Mesendoderm (in vitro differentiated cells): Measurements from ENCODE around the gene ERMN.

Source experiments
- DNase-seq: peaks from one replicate; pipeline ENCODE4 v3.0.0; 2013
- H2AK5ac ChIP-seq: 2 replicates; pipeline ENCODE4 v1.6.1; 2013; ENCODE audit warnings: low read length, inconsistent platforms
- H2BK120ac ChIP-seq: 2 replicates; pipeline ENCODE4 v1.6.1; 2013; ENCODE audit warnings: low read depth, mild to moderate bottlenecking, low read length, moderate library complexity, mixed read lengths
- H2BK15ac ChIP-seq: replicated peaks from 2 replicates; pipeline ENCODE4 v1.6.1; 2013; ENCODE audit warnings: low read depth, mild to moderate bottlenecking, moderate library complexity
- H2BK5ac ChIP-seq: 2 replicates; pipeline ENCODE4 v1.6.1; 2013; ENCODE audit warnings: low read length, inconsistent platforms
- H3K18ac ChIP-seq: 2 replicates; pipeline ENCODE4 v1.6.1; 2013; ENCODE audit warnings: mild to moderate bottlenecking, low read length, mixed read lengths
- H3K23ac ChIP-seq: one replicate; pipeline ENCODE4 v1.6.1; 2013; ENCODE audit warnings: low read length
- H3K27ac ChIP-seq: 2 replicates; pipeline ENCODE4 v1.5.1; 2013; ENCODE audit warnings: low read depth, mild to moderate bottlenecking, inconsistent platforms, low read length, moderate library complexity
- H3K27me3 ChIP-seq: 2 replicates; pipeline ENCODE4 v1.6.1; 2013; ENCODE audit warnings: low read length, control low read depth, mild to moderate bottlenecking, inconsistent platforms; ENCODE audit not compliant: insufficient read depth, poor library complexity
- H3K36me3 ChIP-seq: 2 replicates; pipeline ENCODE4 v1.6.1; 2013; ENCODE audit warnings: low read length, inconsistent platforms; ENCODE audit not compliant: control insufficient read depth, insufficient read depth
- H3K4ac ChIP-seq: one replicate; pipeline ENCODE4 v1.6.1; 2013; ENCODE audit warnings: low read depth, mild to moderate bottlenecking, low read length, moderate library complexity
- H3K4me1 ChIP-seq: 2 replicates; pipeline ENCODE4 v1.6.1; 2013; ENCODE audit warnings: low read depth, low read length, inconsistent platforms; ENCODE audit not compliant: control insufficient read depth
- H3K4me2 ChIP-seq: 2 replicates; pipeline ENCODE4 v1.6.1; 2013; ENCODE audit warnings: low read length
- H3K4me3 ChIP-seq: 2 replicates; pipeline ENCODE4 v1.5.1; 2013; ENCODE audit warnings: mild to moderate bottlenecking, low read length
- H3K56ac ChIP-seq: one replicate; pipeline ENCODE4 v1.6.1; 2013; ENCODE audit warnings: low read length
- H3K79me1 ChIP-seq: 2 replicates; pipeline ENCODE4 v1.6.1; 2013; ENCODE audit warnings: low read length, inconsistent platforms
- H3K79me2 ChIP-seq: 2 replicates; pipeline ENCODE4 v1.6.1; 2013; ENCODE audit warnings: mild to moderate bottlenecking, low read length; ENCODE audit not compliant: control insufficient read depth, insufficient read depth
- H3K9ac ChIP-seq: 2 replicates; pipeline ENCODE4 v1.6.1; 2013; ENCODE audit warnings: low read length, inconsistent platforms
- H4K5ac ChIP-seq: one replicate; pipeline ENCODE4 v1.6.1; 2013; ENCODE audit warnings: low read length
- H4K8ac ChIP-seq: one replicate; pipeline ENCODE4 v1.6.1; 2013; ENCODE audit warnings: low read depth, mild to moderate bottlenecking, control low read depth, low read length, moderate library complexity
- WGBS: extraction: QIAGEN DNeasy Blood & Tissue Kit; methylation state at CpG from one replicate; pipeline ENCODE4 v1.1.7; 2013; ENCODE audit warnings: low lambda C conversion rate, missing lambda C conversion rate; ENCODE audit not compliant: insufficient coverage; ENCODE audit errors: extremely low coverage; 5-methylcytosine and 5-hydroxymethylcytosine counted together

The ERMN gene

GRCh38 chr2:157302492-157303099 is 23.0 kb downstream of the ERMN start:
- H4K8ac ChIP-seq, result no peak overlapping the region
- no peaks in the 10 kb centered on the region for H3K79me1 ChIP-seq
- H3K56ac ChIP-seq, result no peak overlapping the region
- no peak overlapping the region for H2BK15ac ChIP-seq
- no peak overlapping the region for H3K18ac ChIP-seq
- H3K4me2 ChIP-seq, result no peak overlapping the region
- H2AK5ac ChIP-seq, result no peak overlapping the region
- no peaks in the 10 kb centered on the region for H3K36me3 ChIP-seq
- H3K4me3 ChIP-seq, result no peak overlapping the region
- no peak overlapping the region for H2BK120ac ChIP-seq
- H3K23ac ChIP-seq, result no peak overlapping the region
- no CpG with 5 or more reads among the region's 9 CpGs for WGBS
- no peak overlapping the region for H2BK5ac ChIP-seq
- no peak overlapping the region for H3K9ac ChIP-seq
- DNase-seq, result peak; percentile 53
- no peaks in the 10 kb centered on the region for H3K79me2 ChIP-seq
- H3K27ac ChIP-seq, result no peak overlapping the region
- H3K4me1 ChIP-seq, result no peaks in the 10 kb centered on the region
- no peaks in the 10 kb centered on the region for H3K27me3 ChIP-seq
- no peak overlapping the region for H3K4ac ChIP-seq
- H4K5ac ChIP-seq, result no peak overlapping the region

DNA sequence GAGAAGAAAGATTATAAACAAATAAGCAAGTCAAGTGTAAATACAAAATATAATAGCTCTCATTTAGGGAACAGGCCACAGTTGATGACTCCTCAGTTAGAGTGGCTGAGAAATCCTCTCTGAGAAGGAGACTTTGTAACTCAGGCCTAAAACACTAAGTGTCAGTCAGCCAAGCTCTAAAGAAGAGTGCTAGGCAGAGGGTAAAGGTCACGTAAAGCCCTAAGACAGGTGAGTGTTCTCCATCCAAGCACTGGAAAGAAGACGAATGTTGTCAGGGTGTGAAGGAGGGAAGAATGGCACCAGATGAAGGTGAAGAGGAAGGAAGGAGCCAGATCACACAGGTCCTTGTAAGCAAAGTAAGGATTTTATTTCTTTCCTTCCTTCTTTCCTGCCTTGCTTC is 24.3 kb downstream of the ERMN start:
- H3K23ac ChIP-seq, result no peak overlapping the region
- DNase-seq, result no peak
- no CpG with 5 or more reads among the region's 2 CpGs for WGBS

GRCh38 chr2:157296958-157297357 is 28.7 kb downstream of the ERMN start:
- no peak overlapping the region for H2BK15ac ChIP-seq
- H3K36me3 ChIP-seq, result no peaks in the 10 kb centered on the region
- H3K4me3 ChIP-seq, result no peak overlapping the region
- H3K27me3 ChIP-seq, result no peaks in the 10 kb centered on the region
- no peak overlapping the region for H4K5ac ChIP-seq
- H2BK5ac ChIP-seq, result no peak overlapping the region
- no peaks in the 10 kb centered on the region for H3K4me1 ChIP-seq
- H3K18ac ChIP-seq, result no peak overlapping the region
- no CpG with 5 or more reads among the region's 4 CpGs for WGBS
- H3K79me1 ChIP-seq, result no peaks in the 10 kb centered on the region
- no peak overlapping the region for H2BK120ac ChIP-seq
- H3K56ac ChIP-seq, result no peak overlapping the region
- no peak for DNase-seq
- no peak overlapping the region for H3K23ac ChIP-seq
- H3K4ac ChIP-seq, result no peak overlapping the region
- no peak overlapping the region for H2AK5ac ChIP-seq
- H3K27ac ChIP-seq, result no peak overlapping the region
- H3K9ac ChIP-seq, result no peak overlapping the region
- no peak overlapping the region for H3K4me2 ChIP-seq
- H3K79me2 ChIP-seq, result no peaks in the 10 kb centered on the region
- no peak overlapping the region for H4K8ac ChIP-seq

More for the DNA sequence above, 24.3 kb downstream of the ERMN start:
- Histone ChIP-seq H2AK5ac (no peak overlapping the region), H3K18ac (no peak overlapping the region), H2BK120ac (no peak overlapping the region), H3K9ac (no peak overlapping the region), H3K36me3 (no peaks in the 10 kb centered on the region), H3K27me3 (no peaks in the 10 kb centered on the region), H3K4me3 (no peak overlapping the region), H2BK5ac (no peak overlapping the region), H4K8ac (no peak overlapping the region), H2BK15ac (no peak overlapping the region), H3K56ac (no peak overlapping the region), H3K4me2 (no peak overlapping the region), H3K4me1 (no peaks in the 10 kb centered on the region), H3K79me2 (no peaks in the 10 kb centered on the region), H3K79me1 (no peaks in the 10 kb centered on the region), H3K4ac (no peak overlapping the region), H4K5ac (no peak overlapping the region), H3K27ac (no peak overlapping the region)

- Histone ChIP-seq H2BK120ac (no peak overlapping the region), H3K27me3 (no peaks in the 10 kb centered on the region), H3K4me2 (no peak overlapping the region), H3K4ac (no peak overlapping the region), H3K4me1 (no peaks in the 10 kb centered on the region), H4K5ac (no peak overlapping the region), H3K79me2 (no peaks in the 10 kb centered on the region), H3K36me3 (no peaks in the 10 kb centered on the region), H2BK5ac (no peak overlapping the region), H3K9ac (no peak overlapping the region), H3K56ac (no peak overlapping the region), H3K27ac (no peak overlapping the region), H3K79me1 (no peaks in the 10 kb centered on the region), H2AK5ac (no peak overlapping the region), H3K18ac (no peak overlapping the region), H2BK15ac (no peak overlapping the region), H4K8ac (no peak overlapping the region), H3K23ac (no peak overlapping the region), H3K4me3 (no peak overlapping the region)
- WGBS, result no CpG with 5 or more reads among the region's 1 CpG
- no peak for DNase-seq
Measured at GRCh38 chr2:157296490-157296889, 29.1 kb downstream of the ERMN start.

DNA sequence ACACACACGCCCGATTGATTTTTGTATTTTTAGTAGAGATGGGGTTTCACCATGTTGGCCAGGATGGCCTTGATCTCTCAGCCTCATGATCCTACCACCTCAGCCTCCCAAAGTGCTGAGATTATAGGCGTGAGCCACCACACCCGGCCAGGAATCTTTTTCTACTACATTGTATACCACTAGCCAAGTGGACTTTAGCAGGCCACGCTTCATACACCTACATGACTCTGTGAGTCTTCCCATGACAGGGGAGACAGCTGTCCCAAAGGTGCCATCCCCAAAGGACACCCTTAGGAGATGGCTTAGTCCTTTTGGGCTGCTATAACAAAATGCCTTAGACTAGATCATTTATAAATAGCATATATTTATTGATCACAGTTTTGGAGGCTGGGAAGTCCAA is 32.8 kb downstream of the ERMN start:
- no peak overlapping the region for H3K56ac ChIP-seq
- H3K4me2 ChIP-seq, result no peak overlapping the region
- no CpG with 5 or more reads among the region's 5 CpGs for WGBS

GRCh38 chr2:157291018-157291417 is 34.6 kb downstream of the ERMN start:
- WGBS, result no CpG with 5 or more reads among the region's 1 CpG

More for the DNA sequence above, 32.8 kb downstream of the ERMN start:
- Histone ChIP-seq H3K36me3 (no peaks in the 10 kb centered on the region), H3K27me3 (no peaks in the 10 kb centered on the region), H2BK120ac (no peak overlapping the region), H3K23ac (no peak overlapping the region), H3K79me1 (no peaks in the 10 kb centered on the region), H4K8ac (no peak overlapping the region), H2BK15ac (no peak overlapping the region), H4K5ac (no peak overlapping the region), H3K4ac (no peak overlapping the region), H3K9ac (no peak overlapping the region), H2AK5ac (no peak overlapping the region), H3K79me2 (no peaks in the 10 kb centered on the region), H3K4me3 (no peak overlapping the region), H3K18ac (no peak overlapping the region), H3K27ac (no peak overlapping the region), H2BK5ac (no peak overlapping the region), H3K4me1 (no peaks in the 10 kb centered on the region)
- no peak for DNase-seq

More at GRCh38 chr2:157291018-157291417, 34.6 kb downstream of the ERMN start:
- DNase-seq, result no peak
- Histone ChIP-seq H3K4me3 (no peak overlapping the region), H3K4ac (no peak overlapping the region), H3K27me3 (no peaks in the 10 kb centered on the region), H3K27ac (no peak overlapping the region), H3K79me2 (no peaks in the 10 kb centered on the region), H3K79me1 (no peaks in the 10 kb centered on the region), H3K36me3 (no peaks in the 10 kb centered on the region), H3K18ac (no peak overlapping the region), H3K4me2 (no peak overlapping the region), H3K56ac (no peak overlapping the region), H2BK15ac (no peak overlapping the region), H2BK120ac (no peak overlapping the region), H3K4me1 (no peaks in the 10 kb centered on the region), H2BK5ac (no peak overlapping the region), H4K5ac (no peak overlapping the region), H3K9ac (no peak overlapping the region), H3K23ac (no peak overlapping the region), H2AK5ac (no peak overlapping the region), H4K8ac (no peak overlapping the region)
